HG02798 (cell line): ENCODE data around the gene CGA.

ENCODE experiments used
- ATAC-seq: cut with Tn5 transposase; IDR thresholded peaks from one replicate; pipeline ENCODE4 v1.9.1; 2021; ENCODE audit warnings: mild to moderate bottlenecking; ENCODE audit not compliant: unreplicated experiment, poor library complexity

CGA gene

DNA sequence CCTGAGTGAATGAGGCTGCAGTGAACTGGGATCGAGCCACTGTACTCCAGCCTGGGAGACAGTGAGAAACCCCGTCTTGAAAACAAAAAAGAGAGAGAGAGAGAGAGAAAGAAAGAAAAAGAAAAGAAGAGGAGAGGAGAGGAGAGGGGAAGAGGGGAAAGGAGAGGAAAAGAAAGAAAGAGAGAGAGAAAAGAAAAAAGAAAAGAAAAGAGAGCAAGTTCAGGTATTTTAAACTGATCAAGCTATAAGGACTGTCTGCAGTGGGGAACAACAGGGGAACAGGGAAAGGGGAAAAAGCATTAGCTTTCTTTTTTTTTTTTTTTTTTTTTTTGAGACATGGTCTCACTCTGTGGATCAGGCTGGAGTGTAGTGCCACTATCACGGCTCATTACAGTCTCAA, 2.5 kb downstream of the CGA start:
- ATAC-seq, result no peak

DNA sequence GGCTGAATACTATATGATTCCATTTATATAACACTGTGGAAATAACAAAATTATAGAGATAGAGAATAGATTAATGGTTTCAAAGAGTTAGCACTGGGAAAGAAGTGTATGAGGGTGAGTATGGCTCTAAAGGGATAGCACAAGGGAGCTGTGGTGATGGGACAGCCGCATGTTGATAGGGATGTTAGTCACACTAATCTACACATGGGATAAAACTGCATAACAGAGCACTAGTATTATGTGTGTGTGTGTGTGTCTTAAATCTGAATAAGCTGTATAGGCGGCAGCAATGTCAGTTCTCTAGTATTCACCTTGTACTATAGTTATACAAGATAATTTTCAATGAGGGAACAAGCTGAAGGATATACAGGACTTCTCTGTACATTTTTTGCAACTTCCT, 5.8 kb downstream of the CGA start:
- ATAC-seq, result no peak

DNA sequence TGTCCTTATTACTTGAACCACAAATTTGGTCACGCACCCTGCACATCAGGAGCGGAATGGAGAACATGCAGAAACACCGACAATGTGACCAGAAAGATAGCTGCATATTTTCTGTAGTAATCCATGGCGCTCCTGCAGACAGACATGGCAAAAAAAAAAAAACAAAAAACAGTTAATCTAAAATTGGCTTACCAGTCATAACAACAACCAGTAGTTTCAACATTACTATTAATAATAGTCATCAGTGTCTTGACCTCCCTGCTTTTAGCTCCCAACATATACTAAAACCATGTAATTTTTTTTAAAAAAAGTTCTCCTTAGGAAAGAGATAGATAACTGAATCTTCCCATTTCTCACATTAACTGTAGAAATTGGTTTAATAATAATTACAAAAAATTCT, 6.8 kb downstream of the CGA start:
- no peak for ATAC-seq

DNA sequence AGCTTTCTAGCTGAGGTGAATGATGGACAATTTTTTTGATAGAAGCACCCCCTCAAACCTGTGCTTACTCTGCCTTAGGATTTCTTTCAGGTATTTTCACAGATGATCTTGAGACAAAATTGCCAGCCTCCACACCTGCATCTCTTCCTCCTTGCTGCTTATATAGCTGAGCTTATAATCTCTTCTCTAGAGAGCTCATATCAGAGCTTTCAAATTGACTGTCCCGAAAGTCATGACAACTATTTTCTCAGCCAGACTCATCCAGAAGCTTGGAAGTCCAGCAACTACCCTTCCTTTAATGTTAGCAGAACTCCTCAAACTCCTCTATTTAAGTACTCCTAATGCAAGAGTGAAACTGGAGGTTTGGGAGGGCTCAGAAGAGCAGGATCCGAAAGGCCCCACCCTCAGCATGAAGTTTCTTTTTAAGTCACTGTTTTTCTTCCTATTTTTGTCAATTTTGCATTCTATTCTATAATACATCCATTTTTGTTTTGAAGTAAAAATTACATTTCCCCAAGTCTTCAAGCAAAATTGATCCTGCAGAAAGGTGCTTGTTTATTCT, 12.7 kb downstream of the CGA start:
- ATAC-seq, result no peak

DNA sequence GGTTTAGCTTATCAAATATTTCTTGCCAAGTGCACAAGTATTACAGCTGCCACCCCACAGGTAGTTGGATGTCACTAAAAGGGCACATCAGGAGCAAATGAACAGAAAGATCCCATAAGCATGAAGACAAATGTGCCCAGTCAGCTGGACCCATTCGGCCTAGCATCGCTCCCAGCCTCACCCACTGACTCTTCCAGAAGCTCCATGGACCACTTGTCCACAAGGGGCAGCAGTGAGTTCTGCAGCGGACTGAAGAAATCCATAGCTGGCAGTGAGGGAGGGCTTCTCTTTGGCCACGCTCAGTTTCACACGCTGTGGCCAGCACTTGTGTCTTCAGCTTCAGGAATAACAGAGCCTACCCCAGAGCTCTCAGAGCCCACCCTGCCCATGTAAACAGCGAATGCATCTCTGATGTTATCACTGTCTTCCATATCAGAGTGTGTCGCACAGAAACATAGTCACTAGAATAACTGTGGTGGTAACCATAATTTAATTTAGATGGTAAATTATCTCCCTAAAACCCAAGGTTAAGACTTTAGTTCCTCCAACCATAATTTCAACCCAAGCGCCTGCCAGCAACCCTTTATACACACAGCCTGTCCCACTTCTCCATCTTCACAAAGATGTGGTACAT, 15.8 kb downstream of the CGA start:
- ATAC-seq, result peak; percentile 85

DNA sequence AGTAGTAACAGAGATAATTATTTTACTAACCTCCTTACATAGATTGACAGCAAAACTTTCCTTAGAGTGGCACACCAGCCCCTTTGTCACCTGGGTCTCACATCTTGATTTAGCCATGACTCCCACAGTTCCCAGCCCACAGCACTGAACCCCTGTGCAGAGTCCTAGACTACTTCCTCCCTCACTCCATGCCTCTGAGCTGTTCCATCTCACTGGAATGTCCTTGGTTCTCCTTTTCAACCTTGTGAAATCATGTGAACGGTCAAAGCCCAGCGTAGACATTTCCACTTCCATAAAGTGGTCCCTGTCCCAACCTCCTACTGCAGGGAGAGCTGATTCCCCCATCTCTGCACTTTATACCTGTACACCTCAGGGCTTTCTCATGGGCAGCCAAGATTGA, 19.7 kb downstream of the CGA start:
- ATAC-seq, result no peak

DNA sequence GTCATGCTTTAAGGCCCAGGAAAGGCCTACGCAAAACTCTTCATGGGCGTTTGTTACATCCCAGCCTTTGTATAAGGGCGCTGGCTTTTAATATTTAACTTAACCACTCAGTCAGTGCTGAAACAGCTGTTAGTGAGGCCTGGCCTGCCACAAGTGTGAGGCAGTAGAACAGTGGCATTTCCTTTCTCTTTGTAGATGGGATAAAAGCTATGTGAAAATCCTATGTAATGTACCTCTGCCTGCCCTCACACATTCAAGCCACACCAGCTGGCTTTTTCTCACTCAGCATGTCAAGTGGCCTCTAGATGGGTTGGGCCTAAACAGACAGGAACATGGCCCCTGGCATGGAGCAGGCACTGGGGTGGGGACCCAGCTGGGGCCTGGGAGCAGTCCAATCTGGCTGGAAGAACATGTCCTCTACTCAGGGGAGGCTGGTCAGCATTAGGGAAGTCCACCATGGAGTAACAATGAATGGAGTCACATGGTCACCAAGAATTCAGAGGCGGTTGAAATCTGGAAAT, 20.7 kb downstream of the CGA start:
- ATAC-seq, result no peak

DNA sequence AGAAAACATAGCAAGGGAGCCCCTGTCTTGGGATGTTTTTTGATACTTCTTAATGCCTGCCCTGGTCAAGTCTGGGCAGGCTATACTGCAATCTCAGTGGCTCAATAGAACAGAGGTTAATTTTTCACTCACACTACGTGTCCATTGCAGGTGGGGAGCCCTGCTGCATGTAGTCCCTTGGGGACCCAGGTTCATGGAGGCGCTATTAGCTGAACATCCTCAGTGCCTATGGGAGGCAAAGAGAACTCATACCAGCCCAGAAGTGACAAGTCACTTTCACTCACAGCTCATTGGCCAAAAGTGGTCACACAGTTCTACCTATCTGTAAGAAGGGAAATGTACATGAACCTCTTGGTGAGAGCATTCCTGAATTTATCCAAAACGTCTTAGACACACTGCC, 23.2 kb downstream of the CGA start:
- ATAC-seq, result no peak

DNA sequence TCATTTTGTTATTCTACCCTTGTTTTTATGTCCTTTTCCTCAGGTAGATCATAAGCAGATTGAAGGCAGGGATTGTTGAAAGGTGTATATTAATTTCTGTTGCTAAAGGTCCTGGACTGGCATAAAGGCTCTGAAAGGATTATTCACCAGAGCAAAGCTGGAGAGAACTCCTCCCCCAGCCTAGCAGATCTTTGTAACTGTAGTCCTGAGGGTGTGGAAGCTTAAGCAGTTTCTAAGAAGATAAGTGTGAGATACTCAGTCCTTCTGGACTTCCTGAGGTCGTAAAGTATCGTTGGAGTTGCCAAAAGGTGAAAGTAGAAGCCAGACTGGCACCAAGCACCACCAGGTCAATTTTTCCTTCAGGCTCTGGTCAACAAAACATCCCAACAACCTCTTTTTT, 24.2 kb downstream of the CGA start:
- ATAC-seq, result no peak

DNA sequence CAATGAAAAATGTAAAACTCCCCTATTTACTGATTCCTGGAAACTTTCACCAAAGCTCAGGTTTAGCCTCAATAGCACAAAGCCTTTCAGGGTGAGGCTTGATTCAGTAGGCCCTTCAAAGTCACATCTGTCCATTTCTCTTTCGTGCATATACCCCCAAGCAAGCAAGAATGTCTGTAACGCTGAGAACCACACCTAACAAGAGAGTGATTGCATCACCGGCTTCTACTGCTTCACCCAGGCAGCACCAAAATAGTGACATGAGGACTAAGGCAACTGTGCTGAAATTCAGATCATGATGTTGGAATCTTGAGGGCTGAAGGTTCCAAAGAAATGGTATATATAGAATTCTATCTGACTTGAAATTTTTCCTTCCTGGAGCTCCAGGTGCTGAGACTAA, 26.1 kb downstream of the CGA start:
- no peak for ATAC-seq

DNA sequence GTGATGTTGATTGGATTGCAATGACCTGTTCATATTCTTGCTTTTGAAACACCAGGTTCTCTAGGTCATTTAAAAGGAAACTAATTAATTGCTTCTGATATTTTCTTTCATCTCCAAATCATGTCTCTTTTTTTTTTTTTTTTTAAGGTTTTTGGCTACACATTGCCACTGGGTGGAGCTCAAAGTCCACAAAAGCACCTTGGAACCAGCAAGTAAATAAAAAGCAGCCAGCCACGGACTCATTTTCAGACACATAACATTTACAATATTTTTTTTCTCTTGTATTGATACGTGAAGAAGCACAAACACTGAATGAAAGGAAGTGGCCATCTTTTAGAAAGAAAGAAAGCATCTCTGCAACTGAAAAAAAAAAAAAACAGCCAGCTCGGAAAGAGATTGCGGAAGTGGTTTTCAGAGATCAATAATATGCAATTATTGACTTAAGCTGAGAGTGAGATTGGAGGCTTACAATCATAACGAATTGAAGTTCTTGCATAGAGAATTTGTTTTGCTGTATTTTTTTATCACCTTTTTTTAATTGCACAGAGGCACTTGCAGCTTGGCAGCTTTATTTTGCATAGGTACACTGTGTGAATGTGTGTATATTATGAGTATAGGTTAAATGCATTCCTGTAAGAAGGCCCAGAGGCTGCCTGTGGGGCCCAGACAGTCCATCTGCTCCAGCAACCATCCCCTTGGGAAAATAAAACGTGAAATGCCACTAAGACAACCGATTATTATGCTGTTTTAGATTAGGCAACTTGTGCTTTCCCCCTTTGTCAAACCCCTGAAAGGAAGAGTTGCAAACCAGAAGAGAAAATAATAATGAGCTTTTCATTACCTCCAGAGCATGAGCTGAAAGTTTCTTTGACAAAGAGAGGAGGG, 28.2 kb downstream of the CGA start:
- peak; percentile 63 for ATAC-seq

DNA sequence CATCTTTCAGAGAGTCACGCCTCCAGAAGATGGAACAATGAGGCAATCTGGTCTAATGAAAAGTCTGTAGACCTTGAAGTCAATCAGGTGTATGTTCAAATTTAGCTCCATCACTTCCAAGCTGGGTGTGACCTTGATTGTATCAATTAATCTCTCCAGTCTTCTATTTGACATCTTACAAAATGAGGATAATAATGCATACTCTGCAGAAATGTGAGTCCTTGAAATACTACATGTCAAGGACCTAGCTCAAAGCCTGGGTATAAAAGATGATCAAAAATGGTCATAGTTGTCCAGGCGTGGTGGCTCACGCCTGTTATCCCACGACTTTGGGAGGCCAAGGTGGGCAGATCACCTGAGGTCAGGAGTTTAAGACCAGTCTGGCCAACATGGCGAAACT, 29.8 kb downstream of the CGA start:
- ATAC-seq, result no peak

DNA sequence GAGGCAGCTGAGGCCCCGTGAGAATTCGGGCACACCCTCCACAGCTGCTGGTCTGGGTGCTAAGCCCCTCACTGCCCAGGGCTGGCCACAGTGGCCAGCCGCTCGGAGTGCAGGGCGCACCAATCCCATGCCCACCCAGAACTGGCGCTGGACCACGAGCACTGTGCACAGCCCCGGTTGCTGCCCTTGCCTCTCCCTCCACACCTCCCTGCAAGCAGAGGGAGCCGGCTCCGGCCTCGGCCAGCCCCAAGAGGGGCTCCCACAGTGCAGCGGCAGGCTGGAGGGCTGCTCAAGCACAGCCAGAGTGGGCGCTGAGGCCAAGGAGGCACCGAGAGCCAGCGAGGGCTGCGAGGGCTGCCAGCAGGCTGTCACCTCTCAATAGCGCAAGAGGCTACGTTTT, 35.0 kb downstream of the CGA start:
- no peak for ATAC-seq

DNA sequence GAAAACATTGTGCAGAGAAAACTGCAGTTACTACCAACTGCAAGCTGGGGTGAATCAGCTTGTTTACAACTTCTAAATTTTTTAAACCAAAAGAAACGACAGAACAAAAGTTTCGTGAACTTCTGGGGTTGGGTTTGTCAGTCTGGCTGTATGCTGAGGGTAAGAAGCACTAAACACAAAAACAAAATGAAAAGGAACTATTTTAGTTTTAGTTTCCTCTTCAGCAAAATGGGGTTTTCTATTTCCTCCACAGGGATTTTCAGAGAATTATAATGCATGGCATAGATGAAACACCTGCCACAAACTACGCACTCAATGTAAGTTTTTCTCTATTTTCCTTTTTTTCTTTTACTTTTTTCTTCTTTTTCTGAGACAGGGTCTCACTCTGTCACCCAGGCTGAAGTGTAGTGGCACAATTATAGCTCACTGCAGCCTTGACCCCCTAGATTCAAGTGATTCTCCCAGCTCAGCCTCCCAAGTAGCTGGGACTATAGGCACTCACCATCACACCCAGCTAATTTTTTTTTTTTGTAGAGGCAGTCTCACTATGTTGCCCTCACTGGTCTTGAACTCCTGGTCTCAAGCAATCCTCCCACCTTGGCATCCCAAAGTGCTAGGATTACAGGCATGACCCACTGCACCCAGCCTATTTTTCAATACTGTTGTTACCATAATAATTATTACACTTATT, 40.6 kb downstream of the CGA start:
- ATAC-seq, result no peak

DNA sequence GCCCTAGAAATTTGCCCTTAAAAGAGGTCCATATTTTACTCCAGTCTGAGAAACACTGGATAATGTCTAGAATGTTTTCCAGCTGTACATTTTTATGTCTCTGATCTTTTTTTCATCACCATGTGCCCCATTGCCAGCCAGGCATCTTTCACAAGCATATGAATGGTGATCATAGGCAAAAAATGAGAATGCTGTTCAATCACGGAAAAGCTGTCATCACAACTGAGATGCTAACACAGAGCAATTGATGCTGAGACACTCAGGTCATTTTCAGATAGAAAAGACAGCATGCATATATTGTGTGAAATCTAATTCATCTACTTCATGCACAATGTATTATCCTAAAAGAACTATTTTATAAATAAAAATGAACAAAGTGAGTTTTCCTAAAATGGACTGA, 41.6 kb downstream of the CGA start:
- ATAC-seq, result no peak

DNA sequence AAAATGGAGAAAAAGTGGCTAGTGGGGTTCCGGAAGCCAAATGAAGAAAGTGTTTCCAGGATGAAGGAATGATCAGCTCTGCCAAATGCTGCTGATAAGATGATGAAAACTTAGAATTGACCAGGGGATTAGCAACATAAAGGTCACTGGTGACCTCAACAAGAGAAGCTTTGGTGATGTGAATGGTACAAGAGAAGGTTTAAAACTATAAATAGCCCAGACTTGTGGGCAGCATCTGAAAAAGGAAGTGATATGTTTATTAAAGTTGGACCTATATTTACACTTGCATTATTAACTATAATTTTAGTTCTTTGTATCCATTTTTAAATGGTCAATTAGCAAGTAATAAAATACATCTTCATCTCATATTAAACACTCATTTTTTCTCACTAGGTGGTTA, 45.1 kb downstream of the CGA start:
- no peak for ATAC-seq

DNA sequence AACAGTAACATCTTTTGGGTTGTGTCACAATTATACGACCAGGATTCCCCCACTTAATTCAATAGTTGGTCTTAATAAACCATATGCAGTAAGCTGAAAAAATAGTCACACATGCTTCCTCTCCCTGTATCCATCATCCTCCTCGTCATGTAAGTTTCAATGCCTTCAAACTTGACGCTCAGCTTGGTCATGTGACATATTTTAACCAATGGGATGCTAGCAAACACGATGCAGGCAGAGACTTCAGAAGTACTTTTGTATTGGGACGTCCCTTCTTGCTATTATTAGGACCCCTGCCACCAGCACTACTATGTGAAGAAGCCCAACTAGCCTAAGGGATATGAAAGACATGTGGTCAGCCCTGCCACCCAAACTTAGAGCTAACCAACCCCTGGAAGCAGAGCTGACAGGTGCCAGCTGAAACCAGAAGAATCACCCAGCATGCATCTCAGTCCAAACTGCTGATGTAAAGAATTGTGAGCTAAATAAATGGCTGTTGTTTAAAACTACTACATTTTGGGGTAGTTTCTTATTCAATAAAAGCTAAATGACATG, 49.3 kb downstream of the CGA start:
- no peak for ATAC-seq

DNA sequence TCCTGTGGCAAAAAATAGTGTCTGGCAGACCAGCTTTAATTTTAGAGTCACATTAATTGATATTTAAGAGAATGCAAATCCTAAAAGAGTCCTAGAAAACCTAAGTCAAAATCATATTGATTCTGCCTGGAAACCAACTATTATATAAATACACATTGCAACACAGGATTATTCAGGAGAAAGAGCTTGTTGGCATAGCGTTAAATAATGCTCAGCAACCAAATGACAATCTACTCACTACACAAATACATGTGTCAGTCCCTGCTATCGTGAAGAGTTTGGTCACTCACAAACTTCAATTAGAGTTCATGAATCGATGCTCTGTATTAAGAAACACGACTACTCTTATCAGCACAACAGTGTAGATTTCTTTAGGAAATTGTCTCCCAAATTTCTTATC, 54.2 kb downstream of the CGA start:
- ATAC-seq, result no peak
